Smooth muscle cell (in vitro differentiated cells): ENCODE measurements around the gene TSSC4. TPM values are rescaled to one million over a fixed set of nuclear protein-coding genes. Genes with fewer than 3 reads are reported as not detected.

Source experiments
- DNase-seq: peaks from one replicate; lab custom pipeline; 2025; ENCODE audit not compliant: unreplicated experiment; lab: John Stamatoyannopoulos, UW
- H2AFZ ChIP-seq: fragments of 200-600 bp; sonication (generic); 2 replicates; pipeline ENCODE4 v1.6.0; 2016; ENCODE audit warnings: antibody characterized with exemption, low read depth, mild to moderate bottlenecking
- H3F3A ChIP-seq: fragments of 200-600 bp; sonication (generic); 2 replicates; pipeline ENCODE4 v1.6.0; 2017; ENCODE audit warnings: antibody characterized with exemption, low read depth
- H3K27ac ChIP-seq: fragments of 200-600 bp; sonication (generic); 2 replicates; pipeline ENCODE4 v1.5.1; 2016; ENCODE audit warnings: low read depth, mild to moderate bottlenecking
- H3K27me3 ChIP-seq: fragments of 200-600 bp; sonication (generic); 2 replicates; pipeline ENCODE4 v1.6.1; 2016; ENCODE audit warnings: low read depth, mild to moderate bottlenecking
- H3K36me3 ChIP-seq: fragments of 200-600 bp; sonication (generic); 2 replicates; pipeline ENCODE4 v1.5.1; 2016; ENCODE audit warnings: low read depth
- H3K4me1 ChIP-seq: fragments of 200-600 bp; sonication (generic); 2 replicates; pipeline ENCODE4 v1.5.1; 2016; ENCODE audit warnings: low read depth
- H3K4me2 ChIP-seq: fragments of 200-600 bp; sonication (generic); 2 replicates; pipeline ENCODE4 v1.6.0; 2016; ENCODE audit warnings: mild to moderate bottlenecking
- H3K4me3 ChIP-seq: fragments of 200-600 bp; sonication (generic); 2 replicates; pipeline ENCODE4 v1.5.1; 2016; ENCODE audit warnings: mild to moderate bottlenecking
- H3K79me2 ChIP-seq: fragments of 200-600 bp; sonication (generic); 2 replicates; pipeline ENCODE4 v1.6.0; 2016; ENCODE audit warnings: low read depth, mild to moderate bottlenecking
- H3K9ac ChIP-seq: fragments of 200-600 bp; sonication (generic); 2 replicates; pipeline ENCODE4 v1.6.0; 2016; ENCODE audit warnings: low read depth
- H3K9me3 ChIP-seq: fragments of 200-600 bp; sonication (generic); replicated peaks from 2 replicates; pipeline ENCODE4 v1.5.1; 2016; ENCODE audit warnings: low read depth
- H4K20me1 ChIP-seq: fragments of 200-600 bp; sonication (generic); 2 replicates; pipeline ENCODE4 v1.6.0; 2016; ENCODE audit warnings: low read depth
- CTCF ChIP-seq: fragments of 200-600 bp; sonication (generic); IDR thresholded peaks from 2 replicates; pipeline ENCODE4 v1.5.1; 2017; ENCODE audit warnings: borderline replicate concordance, mild to moderate bottlenecking, antibody characterized with exemption; ENCODE audit not compliant: insufficient read depth, poor library complexity, severe bottlenecking
- WGBS: methylation state at CpG from one replicate; pipeline ENCODE4 v1.1.7; 2016; ENCODE audit warnings: low lambda C conversion rate; 5-methylcytosine and 5-hydroxymethylcytosine counted together
- polyA plus RNA-seq: library from polyadenylated mRNA; unstranded; fragments of >200 nt; fragmentation: Nextera tagmentation; extraction: Ambion mirVana; gene quantifications from 2 replicates; pipeline ENCODE4 v1.2.1, GENCODE V29; 2016
- total RNA-seq: library from RNA; depleted of rRNA; stranded (reverse); fragments of >200 nt; gene quantifications from 2 replicates; pipeline ENCODE4 v1.2.3, GENCODE V29; 2014

Gene TSSC4
- total and polyA plus RNA-seq, 2 experiments from 2014 or later, result 32.5 to 82.3 TPM

- H3K4me2 ChIP-seq, result no peak overlapping the region
- no peak overlapping the region for H3K4me3 ChIP-seq
- H3K9me3 ChIP-seq, result no peaks in the 10 kb centered on the region
- H3K27me3 ChIP-seq, result peaks cover 63% of the 10 kb centered on the region
- H3F3A ChIP-seq, result no peaks in the 10 kb centered on the region
- H3K27ac ChIP-seq, result no peak overlapping the region
- H3K36me3 ChIP-seq, result no peaks in the 10 kb centered on the region
- no peaks in the 10 kb centered on the region for H3K4me1 ChIP-seq
- no peak overlapping the region for H2AFZ ChIP-seq
- H4K20me1 ChIP-seq, result no peaks in the 10 kb centered on the region
- WGBS, result 84% methylated on average over 21 of the region's 21 CpGs
- H3K79me2 ChIP-seq, result no peaks in the 10 kb centered on the region
- no peak for DNase-seq
- no peak for TF ChIP-seq CTCF
- H3K9ac ChIP-seq, result no peak overlapping the region
Observed at GRCh38 chr11:2448661-2449547, 48.4 kb downstream of the TSSC4 start.

GRCh38 chr11:2449548-2450320 lies 49.2 kb downstream of the TSSC4 start:
- no peak overlapping the region for H2AFZ ChIP-seq
- H3K9me3 ChIP-seq, result no peaks in the 10 kb centered on the region
- H3F3A ChIP-seq, result no peaks in the 10 kb centered on the region
- no peaks in the 10 kb centered on the region for H3K36me3 ChIP-seq
- H3K4me2 ChIP-seq, result no peak overlapping the region
- H3K4me3 ChIP-seq, result no peak overlapping the region
- no peaks in the 10 kb centered on the region for H3K79me2 ChIP-seq
- DNase-seq, result no peak
- no peaks in the 10 kb centered on the region for H4K20me1 ChIP-seq
- 88% methylated on average over 26 of the region's 26 CpGs for WGBS
- no peak for TF ChIP-seq CTCF
- H3K27ac ChIP-seq, result no peak overlapping the region
- peaks cover 58% of the 10 kb centered on the region for H3K27me3 ChIP-seq
- H3K4me1 ChIP-seq, result no peaks in the 10 kb centered on the region
- no peak overlapping the region for H3K9ac ChIP-seq

GRCh38 chr11:2450321-2451041 lies 49.9 kb downstream of the TSSC4 start:
- no peaks in the 10 kb centered on the region for H4K20me1 ChIP-seq
- no peak overlapping the region for H2AFZ ChIP-seq
- no peaks in the 10 kb centered on the region for H3K9me3 ChIP-seq
- DNase-seq, result no peak
- no peaks in the 10 kb centered on the region for H3K36me3 ChIP-seq
- H3K27me3 ChIP-seq, result peaks cover 55% of the 10 kb centered on the region
- H3K79me2 ChIP-seq, result no peaks in the 10 kb centered on the region
- H3F3A ChIP-seq, result no peaks in the 10 kb centered on the region
- 87% methylated on average over 19 of the region's 19 CpGs for WGBS
- H3K4me2 ChIP-seq, result no peak overlapping the region
- H3K4me3 ChIP-seq, result no peak overlapping the region
- no peak overlapping the region for H3K27ac ChIP-seq
- no peaks in the 10 kb centered on the region for H3K4me1 ChIP-seq
- no peak overlapping the region for H3K9ac ChIP-seq
- TF ChIP-seq CTCF, result no peak
